NB4 (cell line): ENCODE results near the gene SLIT1.

Source experiments
- DNase-seq: peaks from one replicate; pipeline ENCODE4 v3.0.0; 2010; ENCODE audit warnings: low read depth
- H3K4me3 ChIP-seq: one replicate; pipeline ENCODE4 v1.5.1; 2011; ENCODE audit warnings: mild to moderate bottlenecking, low read depth, low read length, moderate library complexity
- CTCF ChIP-seq: IDR thresholded peaks from one replicate; pipeline ENCODE4 v1.5.1; 2012; ENCODE audit warnings: low read depth, low read length
- MYC ChIP-seq: IDR thresholded peaks from 2 replicates; pipeline ENCODE4 v1.6.1; 2011; ENCODE audit warnings: low read depth, low read length
- POLR2A ChIP-seq: IDR thresholded peaks from 2 replicates; pipeline ENCODE4 v1.6.1; 2011; ENCODE audit warnings: mild to moderate bottlenecking; ENCODE audit not compliant: insufficient read length; ENCODE audit errors: extremely low read depth
- TF ChIP-seq, protein P1 (sequence below): IDR thresholded peaks from 2 replicates; pipeline ENCODE4 v1.6.1; 2011; ENCODE audit warnings: low read depth, low read length

SLIT1 gene

DNA sequence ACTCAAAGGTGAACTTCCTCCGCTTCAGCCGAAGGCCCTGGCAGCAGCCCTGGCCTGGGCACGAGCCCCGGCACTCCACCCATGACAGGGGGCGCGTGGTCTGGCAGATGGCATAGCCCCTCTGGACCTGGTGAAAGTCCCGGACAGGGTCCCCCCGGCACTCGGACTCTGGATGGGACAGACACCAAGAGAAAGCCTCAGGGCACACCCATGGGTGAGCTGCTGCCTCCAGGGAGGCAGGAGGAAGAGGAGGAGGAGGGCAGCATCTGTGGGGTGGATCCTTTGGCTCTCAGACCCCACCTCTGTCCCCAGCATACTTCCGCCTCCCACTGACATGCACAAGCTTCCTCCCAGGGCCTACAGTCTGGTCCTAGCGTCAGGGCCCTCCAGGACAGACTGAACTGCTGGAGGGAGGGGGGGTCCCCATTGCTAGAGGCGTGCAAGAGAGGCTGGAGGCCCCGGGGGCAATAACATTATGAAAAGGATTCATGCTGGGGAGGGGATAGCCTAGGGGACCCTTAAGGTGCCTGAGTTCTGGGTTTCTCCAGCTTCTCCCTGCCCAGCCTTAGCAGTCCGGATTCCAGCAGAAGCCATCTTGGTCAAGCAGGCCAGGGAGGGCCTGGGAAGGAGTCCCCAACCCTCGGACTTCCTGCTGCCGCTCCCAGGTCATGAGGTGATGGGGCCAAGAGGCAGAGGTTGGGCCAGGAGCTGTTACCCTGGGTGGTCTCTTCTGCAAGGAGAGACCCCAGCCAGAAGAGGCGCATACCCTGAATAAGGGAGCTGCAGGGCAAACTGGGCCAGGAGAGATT lies 184.4 kb downstream of the SLIT1 start:
- no peak overlapping the region for H3K4me3 ChIP-seq
- DNase-seq, result no peak
- no peak for TF ChIP-seq MYC
- no peak for TF ChIP-seq POLR2A
- no peak for TF ChIP-seq CTCF
- TF ChIP-seq, protein P1, sequence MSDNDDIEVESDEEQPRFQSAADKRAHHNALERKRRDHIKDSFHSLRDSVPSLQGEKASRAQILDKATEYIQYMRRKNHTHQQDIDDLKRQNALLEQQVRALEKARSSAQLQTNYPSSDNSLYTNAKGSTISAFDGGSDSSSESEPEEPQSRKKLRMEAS, result no peak

DNA sequence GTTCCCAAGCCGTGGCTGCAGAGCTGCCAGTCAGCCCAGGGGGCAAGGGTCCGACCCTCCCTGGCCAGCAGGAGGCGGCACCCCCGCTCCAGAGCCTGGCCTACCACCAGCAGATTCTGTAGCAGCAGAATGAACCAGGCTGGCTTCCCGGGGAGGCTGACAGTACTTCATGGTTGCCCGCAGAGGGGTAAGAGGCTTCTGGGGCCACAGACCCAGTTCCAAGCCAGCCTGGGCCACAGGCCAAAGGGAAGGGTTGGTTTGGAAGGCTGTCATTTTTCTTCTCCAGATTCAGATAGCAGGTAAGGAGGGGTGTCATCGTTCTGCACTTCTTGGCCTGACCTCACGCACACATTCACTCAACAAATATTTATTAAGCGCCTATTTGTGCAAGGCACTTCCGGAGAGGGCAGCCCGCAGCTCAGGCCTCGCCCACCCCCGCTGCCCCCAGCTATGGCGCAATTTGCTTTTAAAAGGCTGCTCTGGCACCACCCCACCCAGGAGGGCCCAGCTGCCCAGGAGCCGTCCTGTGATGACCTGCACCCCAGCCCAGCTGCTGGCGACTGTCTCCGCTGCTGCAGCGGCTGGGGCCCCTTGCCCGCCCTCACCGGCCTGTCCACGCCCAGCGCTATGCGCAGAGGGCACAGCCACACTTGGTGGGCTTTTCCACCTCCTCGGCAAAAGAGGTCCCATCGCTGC lies 185.1 kb downstream of the SLIT1 start:
- H3K4me3 ChIP-seq, result no peak overlapping the region
- no peak for DNase-seq
- peak; percentile 3 for TF ChIP-seq CTCF
- TF ChIP-seq POLR2A, result no peak

GRCh38 chr10:96999987-97000386 lies 185.8 kb downstream of the SLIT1 start:
- DNase-seq, result no peak
- H3K4me3 ChIP-seq, result no peak overlapping the region
- TF ChIP-seq POLR2A (no peak), CTCF (no peak), MYC (no peak)
- TF ChIP-seq, protein P1, result no peak

- TF ChIP-seq, protein P1, result no peak
- TF ChIP-seq CTCF (no peak), POLR2A (no peak), MYC (no peak)
- no peak overlapping the region for H3K4me3 ChIP-seq
- DNase-seq, result no peak
Observed at GRCh38 chr10:96999337-96999736, 186.4 kb downstream of the SLIT1 start.

DNA sequence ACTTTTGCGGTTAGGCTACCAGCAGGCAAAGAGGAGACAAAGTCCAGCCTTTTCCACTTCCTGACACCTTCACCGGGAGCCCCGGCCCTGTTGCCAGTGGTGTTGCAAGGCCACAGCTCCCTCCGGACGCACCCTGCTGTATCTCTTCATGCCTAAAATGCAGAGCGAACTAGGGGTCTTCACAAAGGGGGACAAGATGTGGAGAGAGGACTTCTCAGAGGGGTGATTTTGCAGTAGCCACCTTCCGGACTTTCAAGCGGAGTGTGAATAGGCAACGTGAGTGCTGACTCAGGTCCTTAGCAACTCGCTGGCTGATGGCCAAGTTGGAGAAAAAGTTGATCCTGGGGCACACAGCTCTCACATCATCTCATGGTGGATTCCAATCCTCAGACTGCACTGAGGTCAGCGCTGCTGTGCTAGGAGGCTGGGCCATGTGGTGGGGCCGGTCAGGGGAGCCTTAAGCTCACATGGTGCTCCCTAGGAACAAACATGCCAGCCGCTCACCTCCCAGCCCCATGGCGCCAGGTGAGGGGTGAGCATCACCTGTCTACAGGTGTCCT lies 187.3 kb downstream of the SLIT1 start:
- TF ChIP-seq CTCF, result no peak
- TF ChIP-seq MYC, result no peak
- TF ChIP-seq, protein P1, result no peak
- no peak for TF ChIP-seq POLR2A
- H3K4me3 ChIP-seq, result no peak overlapping the region
- no peak for DNase-seq
